K562 (cell line): ENCODE results near the gene IFNAR2. TPM values are rescaled to one million over a fixed set of nuclear protein-coding genes. Genes with fewer than 3 reads are reported as not detected.

ENCODE experiments used
- ATF7 ChIP-seq: fragments of 450-650 bp; IDR thresholded peaks from 2 replicates; pipeline ENCODE4 v1.7.1; 2014; ENCODE audit warnings: mild to moderate bottlenecking, moderate library complexity
- CHD4 ChIP-seq: fragments of 200-600 bp; sonication (generic); IDR thresholded peaks from 3 replicates; pipeline ENCODE4 v1.6.1; 2012; ENCODE audit warnings: low read depth, mild to moderate bottlenecking, mixed read lengths, low read length, inconsistent platforms; ENCODE audit not compliant: insufficient read depth, insufficient replicate concordance, poor library complexity, severe bottlenecking
- COPS2 ChIP-seq: fragments of 450-650 bp; conservative IDR thresholded peaks from 2 replicates; pipeline ENCODE4 v1.6.1; 2016; ENCODE audit warnings: mild to moderate bottlenecking, moderate library complexity
- E2F3 ChIP-seq: fragments of 250-450 bp; sonication (Bioruptor Pico); IDR thresholded peaks from 2 replicates; pipeline ENCODE4 v1.4.0; 2020; ENCODE audit warnings: mild to moderate bottlenecking
- ETV6 ChIP-seq, 3 experiments: fragments of 150-350 bp in 1 of 3; sonication (generic) in 1 of 3; formaldehyde crosslinking in 1 of 3; IDR thresholded peaks; 2 replicates each; pipeline versions ENCODE4 v1.6.1 to v1.8.0; 2014 to 2022; ENCODE audit warnings: borderline replicate concordance in 2 of 3, low read depth in 2 of 3, antibody characterized with exemption in 1 of 3, low read length in 1 of 3, mild to moderate bottlenecking in 1 of 3, missing genetic modification reagents in 1 of 3
- FOS ChIP-seq: IDR thresholded peaks from 3 replicates; pipeline ENCODE4 v1.6.1; 2011; ENCODE audit not compliant: insufficient read length; ENCODE audit errors: extremely low read depth
- FOXP1 ChIP-seq: sonication (generic); formaldehyde crosslinking; IDR thresholded peaks from 2 replicates; pipeline ENCODE4 v1.8.0; 2022; ENCODE audit warnings: mild to moderate bottlenecking, missing genetic modification reagents
- HNRNPH1 ChIP-seq: fragments of 200-400 bp; formaldehyde crosslinking; optimal IDR thresholded peaks from 2 replicates; pipeline ENCODE3; 2017; ENCODE audit warnings: low read depth, mild to moderate bottlenecking, low read length, moderate library complexity
- ILK ChIP-seq: fragments of 450-650 bp; IDR thresholded peaks from 2 replicates; pipeline ENCODE4 v1.6.1; 2016; ENCODE audit warnings: missing genetic modification characterization, low read depth, mild to moderate bottlenecking, missing compliant biosample characterization, moderate library complexity, borderline replicate concordance
- MAFK ChIP-seq: IDR thresholded peaks from 2 replicates; pipeline ENCODE4 v1.6.1; 2011; ENCODE audit warnings: low read length, improper control_type of control experiment
- MTA2 ChIP-seq: fragments of 450-650 bp; IDR thresholded peaks from 2 replicates; pipeline ENCODE4 v1.6.1; 2016; ENCODE audit warnings: low read depth
- POLR2G ChIP-seq: fragments of 200-400 bp; formaldehyde crosslinking; IDR thresholded peaks from 2 replicates; pipeline ENCODE4 v1.6.1; 2017; ENCODE audit warnings: low read depth, mild to moderate bottlenecking, antibody characterized with exemption, low read length, moderate library complexity
- RBM22 ChIP-seq: fragments of 200-400 bp; formaldehyde crosslinking; IDR thresholded peaks from 2 replicates; pipeline ENCODE4 v1.6.1; 2018; ENCODE audit warnings: low read length, low read depth; ENCODE audit not compliant: poor library complexity, severe bottlenecking
- RUNX1 ChIP-seq: sonication (generic); IDR thresholded peaks from 2 replicates; pipeline ENCODE4 v1.6.1; 2016; ENCODE audit warnings: antibody characterized with exemption, low read depth
- SMARCC2 ChIP-seq: fragments of 450-650 bp; IDR thresholded peaks from 2 replicates; pipeline ENCODE4 v1.6.1; 2017; ENCODE audit warnings: antibody characterized with exemption, moderate library complexity, mild to moderate bottlenecking, low read depth
- TGIF2 ChIP-seq: sonication (generic); formaldehyde crosslinking; IDR thresholded peaks from 2 replicates; pipeline ENCODE4 v1.8.1; 2022; ENCODE audit warnings: mild to moderate bottlenecking, missing genetic modification reagents, moderate library complexity
- ZNF140 ChIP-seq: fragments of 250-450 bp; sonication (Bioruptor Pico); IDR thresholded peaks from 2 replicates; pipeline ENCODE4 v1.8.0; 2021; ENCODE audit warnings: moderate library complexity, mild to moderate bottlenecking, inconsistent platforms
- ZNF253 ChIP-seq: fragments of 250-450 bp; sonication (Bioruptor Pico); conservative IDR thresholded peaks from 2 replicates; pipeline ENCODE4 v1.6.1; 2021; ENCODE audit warnings: mild to moderate bottlenecking
- ZNF77 ChIP-seq: fragments of 250-450 bp; sonication (Bioruptor Pico); IDR thresholded peaks from 2 replicates; pipeline ENCODE4 v1.5.0; 2020
- ZSCAN32 ChIP-seq: fragments of 450-650 bp; formaldehyde crosslinking; IDR thresholded peaks from 2 replicates; pipeline ENCODE4 v1.4.0; 2020; ENCODE audit warnings: mild to moderate bottlenecking, moderate library complexity
- polyA plus RNA-seq, 8 experiments: library from polyadenylated mRNA; depleted of rRNA in 4 of 8; stranded (reverse) in 5 of 8; unstranded in 3 of 8; fragments of >200 nt; fragmentation: Nextera tagmentation in 2 of 8; fragmentation: Illumina TruSeq in 1 of 8; extraction: Ambion mirVana in 2 of 8; extraction: Trizol in 1 of 8; gene quantifications; 2 replicates each; pipeline versions ENCODE4 v1.2.1 to v1.2.3, GENCODE V29; 2011 to 2014; ENCODE audit warnings: inconsistent platforms in 1 of 8, missing spikeins in 1 of 8
- total RNA-seq, 7 experiments: library from RNA; depleted of rRNA in 6 of 7; stranded (reverse); fragments of >200 nt in 6 of 7; fragmentation: Illumina TruSeq in 2 of 7; extraction: Trizol in 2 of 7; gene quantifications; 2 replicates each; pipeline versions ENCODE4 v1.2.1 to v1.2.3, GENCODE V29; 2011 to 2021; ENCODE audit warnings: low replicate concordance in 1 of 7
- TF ChIP-seq, protein P1 (sequence below): sonication (generic); formaldehyde crosslinking; IDR thresholded peaks from 2 replicates; pipeline ENCODE4 v1.8.1; 2023; ENCODE audit warnings: mild to moderate bottlenecking, missing genetic modification reagents, moderate library complexity
- TF ChIP-seq, protein P2 (sequence below), 2 experiments: fragments of 250-450 bp in 1 of 2; fragments of 450-650 bp in 1 of 2; sonication (Bioruptor Pico) in 1 of 2; IDR thresholded peaks; 2 replicates each; pipeline versions ENCODE4 v1.6.1 to v1.8.0; 2016 to 2021; ENCODE audit warnings: mild to moderate bottlenecking in 2 of 2, moderate library complexity in 2 of 2, missing compliant biosample characterization in 1 of 2, missing genetic modification characterization in 1 of 2
- TF ChIP-seq, protein P3 (sequence below): fragments of 450-650 bp; IDR thresholded peaks from 2 replicates; pipeline ENCODE4 v1.6.1; 2017; ENCODE audit warnings: antibody characterized with exemption
- TF ChIP-seq, protein P4 (sequence below): IDR thresholded peaks from 3 replicates; pipeline ENCODE4 v1.6.1; 2011; ENCODE audit warnings: borderline replicate concordance, mild to moderate bottlenecking; ENCODE audit not compliant: insufficient read length, insufficient read depth

IFNAR2 gene
- total and polyA plus RNA-seq, 9 of the 15 experiments (the other 6 are each of a cell fraction or from before 2014, with no cell fraction given): 1.7 to 48.3 (median 8.4) TPM

DNA sequence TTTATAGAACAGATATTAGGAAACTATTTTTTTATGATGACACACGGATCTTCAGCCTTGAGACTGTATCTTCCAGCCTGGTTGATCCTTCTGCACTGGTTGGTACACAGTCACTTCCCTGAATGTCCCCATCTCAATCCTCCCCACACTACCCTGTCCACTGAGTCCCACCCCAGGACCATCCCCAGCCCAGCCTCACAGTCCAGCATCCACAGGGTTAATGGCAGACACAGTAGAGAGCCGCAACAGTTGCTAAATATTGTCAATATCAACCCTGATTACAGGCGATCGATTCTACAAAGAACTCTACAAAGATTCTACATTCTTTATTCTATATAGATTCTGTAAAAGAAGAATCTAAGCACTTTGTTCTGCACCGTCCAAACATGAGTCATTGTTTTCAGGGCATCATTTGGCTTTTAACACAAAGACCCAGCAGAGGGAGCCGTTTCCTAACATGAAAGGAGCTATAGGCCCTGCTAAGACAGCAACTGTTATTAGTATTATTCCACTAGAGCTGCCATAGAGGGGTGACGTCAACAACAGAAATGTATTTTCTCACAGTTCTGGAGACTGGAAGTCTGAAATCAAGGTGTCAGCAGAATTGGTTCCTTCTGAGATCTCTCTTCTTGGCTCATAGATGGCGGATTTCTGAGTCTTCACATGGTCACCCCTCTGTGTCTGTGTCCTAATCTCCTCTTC is 30.1 kb upstream of the IFNAR2 start (continued):
- TF ChIP-seq, protein P1, sequence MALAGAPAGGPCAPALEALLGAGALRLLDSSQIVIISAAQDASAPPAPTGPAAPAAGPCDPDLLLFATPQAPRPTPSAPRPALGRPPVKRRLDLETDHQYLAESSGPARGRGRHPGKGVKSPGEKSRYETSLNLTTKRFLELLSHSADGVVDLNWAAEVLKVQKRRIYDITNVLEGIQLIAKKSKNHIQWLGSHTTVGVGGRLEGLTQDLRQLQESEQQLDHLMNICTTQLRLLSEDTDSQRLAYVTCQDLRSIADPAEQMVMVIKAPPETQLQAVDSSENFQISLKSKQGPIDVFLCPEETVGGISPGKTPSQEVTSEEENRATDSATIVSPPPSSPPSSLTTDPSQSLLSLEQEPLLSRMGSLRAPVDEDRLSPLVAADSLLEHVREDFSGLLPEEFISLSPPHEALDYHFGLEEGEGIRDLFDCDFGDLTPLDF (CRISPR knock-in tag): no peak
- no peak for TF ChIP-seq POLR2G
- peak; percentile 87 for TF ChIP-seq MAFK
- no peak for TF ChIP-seq ILK
- TF ChIP-seq MTA2: no peak
- no peak for TF ChIP-seq ZSCAN32 (CRISPR knock-in tag)
- no peak for TF ChIP-seq SMARCC2
- TF ChIP-seq, protein P2, sequence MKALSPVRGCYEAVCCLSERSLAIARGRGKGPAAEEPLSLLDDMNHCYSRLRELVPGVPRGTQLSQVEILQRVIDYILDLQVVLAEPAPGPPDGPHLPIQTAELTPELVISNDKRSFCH (CRISPR knock-in tag; IDR thresholded peaks at IDR 0.05): no peak
- TF ChIP-seq, protein P2 (tag; IDR thresholded peaks at IDR 0.05): no peak
- TF ChIP-seq FOXP1 (CRISPR knock-in tag): no peak
- TF ChIP-seq ZNF140 (CRISPR knock-in tag): no peak
- TF ChIP-seq, protein P3, sequence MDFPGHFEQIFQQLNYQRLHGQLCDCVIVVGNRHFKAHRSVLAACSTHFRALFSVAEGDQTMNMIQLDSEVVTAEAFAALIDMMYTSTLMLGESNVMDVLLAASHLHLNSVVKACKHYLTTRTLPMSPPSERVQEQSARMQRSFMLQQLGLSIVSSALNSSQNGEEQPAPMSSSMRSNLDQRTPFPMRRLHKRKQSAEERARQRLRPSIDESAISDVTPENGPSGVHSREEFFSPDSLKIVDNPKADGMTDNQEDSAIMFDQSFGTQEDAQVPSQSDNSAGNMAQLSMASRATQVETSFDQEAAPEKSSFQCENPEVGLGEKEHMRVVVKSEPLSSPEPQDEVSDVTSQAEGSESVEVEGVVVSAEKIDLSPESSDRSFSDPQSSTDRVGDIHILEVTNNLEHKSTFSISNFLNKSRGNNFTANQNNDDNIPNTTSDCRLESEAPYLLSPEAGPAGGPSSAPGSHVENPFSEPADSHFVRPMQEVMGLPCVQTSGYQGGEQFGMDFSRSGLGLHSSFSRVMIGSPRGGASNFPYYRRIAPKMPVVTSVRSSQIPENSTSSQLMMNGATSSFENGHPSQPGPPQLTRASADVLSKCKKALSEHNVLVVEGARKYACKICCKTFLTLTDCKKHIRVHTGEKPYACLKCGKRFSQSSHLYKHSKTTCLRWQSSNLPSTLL: no peak
- peak; percentile 97 for TF ChIP-seq ATF7
- no peak for TF ChIP-seq HNRNPH1
- TF ChIP-seq FOS: no peak
- TF ChIP-seq, protein P4, sequence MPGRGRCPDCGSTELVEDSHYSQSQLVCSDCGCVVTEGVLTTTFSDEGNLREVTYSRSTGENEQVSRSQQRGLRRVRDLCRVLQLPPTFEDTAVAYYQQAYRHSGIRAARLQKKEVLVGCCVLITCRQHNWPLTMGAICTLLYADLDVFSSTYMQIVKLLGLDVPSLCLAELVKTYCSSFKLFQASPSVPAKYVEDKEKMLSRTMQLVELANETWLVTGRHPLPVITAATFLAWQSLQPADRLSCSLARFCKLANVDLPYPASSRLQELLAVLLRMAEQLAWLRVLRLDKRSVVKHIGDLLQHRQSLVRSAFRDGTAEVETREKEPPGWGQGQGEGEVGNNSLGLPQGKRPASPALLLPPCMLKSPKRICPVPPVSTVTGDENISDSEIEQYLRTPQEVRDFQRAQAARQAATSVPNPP: no peak
- TF ChIP-seq ETV6 (IDR thresholded peaks at IDR 0.05; ENCODE audit: borderline replicate concordance in 1 of 2, low read depth in 2 of 2, low read length in 1 of 2): no peak
- no peak for TF ChIP-seq ETV6 (CRISPR knock-in tag; IDR thresholded peaks at IDR 0.05; ENCODE audit: borderline replicate concordance)
- no peak for TF ChIP-seq TGIF2 (CRISPR knock-in tag)
- no peak for TF ChIP-seq RUNX1
- TF ChIP-seq COPS2: no peak
- TF ChIP-seq ZNF77: no peak
- no peak for TF ChIP-seq E2F3 (CRISPR knock-in tag)
- no peak for TF ChIP-seq CHD4
- no peak for TF ChIP-seq RBM22
- no peak for TF ChIP-seq ZNF253 (CRISPR knock-in tag)
